Skeletal muscle satellite cell (primary cell): Measurements from ENCODE around the gene ABTB1.

Experiments
- H3K27me3 ChIP-seq: 2 replicates; pipeline ENCODE4 v1.7.0; 2013; ENCODE audit warnings: low read length; ENCODE audit not compliant: control insufficient read depth, insufficient read depth
- H3K36me3 ChIP-seq: 2 replicates; pipeline ENCODE4 v1.7.0; 2013; ENCODE audit warnings: mild to moderate bottlenecking, control low read depth, low read length; ENCODE audit not compliant: insufficient read depth
- H3K4me1 ChIP-seq: 2 replicates; pipeline ENCODE4 v1.7.0; 2013; ENCODE audit warnings: low read length; ENCODE audit not compliant: control insufficient read depth, insufficient read depth
- H3K4me2 ChIP-seq: 2 replicates; pipeline ENCODE4 v1.7.0; 2013; ENCODE audit warnings: mild to moderate bottlenecking, low read length
- H3K4me3 ChIP-seq: 2 replicates; pipeline ENCODE4 v1.7.0; 2013; ENCODE audit warnings: low read length
- H3K9ac ChIP-seq: 2 replicates; pipeline ENCODE4 v1.7.0; 2013; ENCODE audit warnings: mild to moderate bottlenecking, low read depth, low read length, moderate library complexity
- H3K9me3 ChIP-seq: replicated peaks from 2 replicates; pipeline ENCODE4 v1.7.0; 2013; ENCODE audit warnings: mild to moderate bottlenecking, control low read depth, low read length

The ABTB1 gene

DNA sequence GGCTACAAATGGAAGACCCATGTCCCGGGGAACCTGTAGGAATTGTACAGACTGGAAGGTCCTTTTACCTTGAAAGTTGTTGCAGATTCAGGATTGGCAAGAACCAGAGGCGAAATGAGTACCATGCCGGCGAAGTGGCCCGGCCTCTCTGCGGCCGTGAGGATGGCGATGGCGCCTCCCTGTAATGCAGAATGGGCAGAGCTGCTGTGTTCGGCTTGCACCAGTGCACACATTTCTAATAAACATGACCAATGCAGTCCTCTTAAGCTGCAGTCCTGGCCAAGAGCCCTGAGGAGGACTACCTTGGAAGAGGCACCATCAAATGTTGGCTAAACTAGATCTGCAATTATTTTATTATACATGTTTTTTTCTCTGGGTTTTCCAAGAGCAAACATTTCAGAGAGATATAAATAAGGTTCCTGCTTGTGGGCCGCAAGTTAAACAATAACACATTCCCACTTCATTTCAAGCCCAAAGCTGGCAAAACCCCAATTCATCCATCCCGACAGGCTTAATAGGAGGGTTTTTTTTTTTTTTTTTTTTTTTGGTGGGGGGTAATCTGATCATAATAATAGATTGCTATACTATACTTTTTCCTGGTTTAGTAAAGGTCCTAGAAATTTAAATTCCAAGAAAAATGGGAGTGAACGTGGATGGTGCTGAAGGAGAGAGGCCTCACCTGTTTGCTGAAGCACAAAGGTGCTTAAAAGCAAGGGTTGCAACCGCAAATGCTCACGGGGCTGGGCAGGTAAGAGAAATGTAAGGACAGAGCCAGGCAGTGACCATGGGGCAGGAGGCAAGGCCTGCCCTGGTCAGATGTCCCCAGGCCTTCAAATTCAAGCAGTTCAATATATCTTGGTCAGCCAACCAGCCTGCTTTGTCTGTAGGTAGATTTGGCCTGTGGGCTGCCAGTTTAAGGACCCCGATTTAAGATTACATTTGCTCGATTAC, 48.5 kb downstream of the ABTB1 start:
- H3K4me2 ChIP-seq: no peak overlapping the region
- H3K9me3 ChIP-seq: no peaks in the 10 kb centered on the region
- H3K4me3 ChIP-seq: no peak overlapping the region
- H3K36me3 ChIP-seq: peaks cover 44% of the 10 kb centered on the region
- H3K4me1 ChIP-seq: peaks cover 13% of the 10 kb centered on the region
- H3K27me3 ChIP-seq: no peaks in the 10 kb centered on the region
- H3K9ac ChIP-seq: no peak overlapping the region

DNA sequence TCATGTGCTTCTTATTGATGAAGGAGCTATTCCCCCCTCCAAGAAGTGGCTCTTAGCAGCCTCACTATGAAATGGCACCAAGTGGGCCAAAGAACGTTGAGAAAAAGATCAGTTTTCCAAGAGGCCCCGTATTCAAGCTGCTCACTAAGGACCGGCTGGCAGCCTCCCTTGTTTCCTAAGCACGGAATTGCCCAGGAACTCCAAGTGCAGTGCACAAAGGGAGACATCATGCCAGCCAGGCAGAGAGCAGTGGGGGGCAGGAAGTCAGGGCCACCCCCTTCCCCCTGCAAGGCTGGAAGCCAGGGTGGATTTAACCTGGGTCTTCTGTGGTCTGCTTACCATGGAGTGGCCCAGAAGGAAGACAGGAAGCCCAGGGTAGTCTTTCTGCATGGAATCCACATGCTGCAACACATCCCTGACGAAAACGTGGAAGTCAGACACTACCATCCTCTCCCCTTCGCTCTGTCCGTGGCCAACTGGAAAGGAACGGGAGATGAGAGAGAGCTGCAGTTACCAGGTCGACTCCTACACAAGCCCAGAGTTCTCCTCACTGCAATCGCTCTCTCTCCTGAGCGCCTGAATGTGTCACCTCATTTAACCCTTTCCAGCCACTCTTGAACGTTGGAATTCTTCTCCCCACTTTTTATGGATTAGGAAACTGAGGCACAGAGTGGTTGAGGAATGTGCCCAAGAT, 49.5 kb downstream of the ABTB1 start:
- Histone ChIP-seq H3K9me3 (no peaks in the 10 kb centered on the region), H3K36me3 (peaks cover 37% of the 10 kb centered on the region), H3K27me3 (no peaks in the 10 kb centered on the region), H3K9ac (no peak overlapping the region), H3K4me2 (no peak overlapping the region), H3K4me3 (no peak overlapping the region), H3K4me1 (peaks cover 13% of the 10 kb centered on the region)

- Histone ChIP-seq H3K36me3 (peaks cover 37% of the 10 kb centered on the region), H3K9ac (no peak overlapping the region), H3K9me3 (no peaks in the 10 kb centered on the region), H3K4me3 (no peak overlapping the region), H3K4me2 (peak overlapping the region; percentile 4), H3K4me1 (peaks cover 13% of the 10 kb centered on the region), H3K27me3 (no peaks in the 10 kb centered on the region)
These were observed 50.3 kb downstream of the ABTB1 start for GRCh38 chr3:127723011-127723567.

DNA sequence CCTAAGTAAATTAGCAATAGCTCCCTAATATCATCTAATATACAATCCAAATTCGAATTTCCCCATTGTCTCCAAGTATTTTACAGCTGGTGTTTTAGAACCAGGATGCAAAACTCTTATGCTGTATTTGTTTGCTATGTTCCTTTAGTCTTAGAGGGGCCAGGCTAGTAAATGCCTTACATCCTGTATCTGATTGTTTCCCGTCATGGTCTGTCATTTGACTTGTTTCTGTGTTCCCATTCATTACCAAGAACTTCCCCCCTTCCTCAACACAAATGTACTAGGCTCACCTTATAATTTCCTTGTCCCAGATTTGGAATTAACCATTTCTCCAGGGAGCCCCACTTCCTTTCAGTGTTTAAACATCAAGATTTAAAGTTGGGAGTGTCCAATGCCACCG, 54.1 kb downstream of the ABTB1 start:
- H3K9ac ChIP-seq: no peak overlapping the region

GRCh38 chr3:127728417-127729015, 55.8 kb downstream of the ABTB1 start:
- H3K4me3 ChIP-seq: no peak overlapping the region
- peaks cover 12% of the 10 kb centered on the region for H3K36me3 ChIP-seq
- H3K4me2 ChIP-seq: no peak overlapping the region
- no peaks in the 10 kb centered on the region for H3K9me3 ChIP-seq
- peaks cover under 1% of the 10 kb centered on the region for H3K4me1 ChIP-seq
- no peaks in the 10 kb centered on the region for H3K27me3 ChIP-seq
- no peak overlapping the region for H3K9ac ChIP-seq

More for the DNA sequence above, 54.1 kb downstream of the ABTB1 start:
- Histone ChIP-seq H3K9me3 (no peaks in the 10 kb centered on the region), H3K4me1 (peaks cover 13% of the 10 kb centered on the region), H3K36me3 (peaks cover 17% of the 10 kb centered on the region), H3K4me2 (no peak overlapping the region), H3K27me3 (no peaks in the 10 kb centered on the region), H3K4me3 (no peak overlapping the region)

DNA sequence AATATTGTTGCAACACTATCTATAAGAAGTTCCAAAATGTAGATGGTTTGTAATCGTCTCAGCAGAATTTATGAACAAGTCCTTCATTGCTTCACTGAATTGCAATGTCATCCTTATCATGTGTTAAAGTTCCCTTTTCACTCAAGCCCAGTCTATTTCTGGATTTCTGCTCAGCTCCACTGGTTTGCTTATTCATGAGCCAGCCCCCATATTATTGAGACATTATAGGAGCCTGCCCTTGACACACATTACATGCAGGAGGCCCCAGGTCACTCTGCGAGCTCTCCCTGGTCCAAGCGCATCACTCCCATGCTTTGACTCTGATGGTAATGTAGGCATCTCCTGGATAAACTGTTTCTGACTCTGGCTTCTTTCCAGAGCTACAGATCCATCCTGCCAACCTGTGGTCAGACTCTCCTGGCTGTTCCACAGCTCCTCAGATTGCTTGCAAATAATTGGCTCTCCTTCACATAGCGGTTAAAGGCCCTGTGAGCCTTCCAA, 56.9 kb downstream of the ABTB1 start:
- H3K9ac ChIP-seq: no peak overlapping the region
- H3K4me2 ChIP-seq: no peak overlapping the region
- H3K4me3 ChIP-seq: no peak overlapping the region
- H3K27me3 ChIP-seq: no peaks in the 10 kb centered on the region
- no peaks in the 10 kb centered on the region for H3K9me3 ChIP-seq
- peaks cover 2% of the 10 kb centered on the region for H3K36me3 ChIP-seq
- H3K4me1 ChIP-seq: peaks cover 10% of the 10 kb centered on the region

DNA sequence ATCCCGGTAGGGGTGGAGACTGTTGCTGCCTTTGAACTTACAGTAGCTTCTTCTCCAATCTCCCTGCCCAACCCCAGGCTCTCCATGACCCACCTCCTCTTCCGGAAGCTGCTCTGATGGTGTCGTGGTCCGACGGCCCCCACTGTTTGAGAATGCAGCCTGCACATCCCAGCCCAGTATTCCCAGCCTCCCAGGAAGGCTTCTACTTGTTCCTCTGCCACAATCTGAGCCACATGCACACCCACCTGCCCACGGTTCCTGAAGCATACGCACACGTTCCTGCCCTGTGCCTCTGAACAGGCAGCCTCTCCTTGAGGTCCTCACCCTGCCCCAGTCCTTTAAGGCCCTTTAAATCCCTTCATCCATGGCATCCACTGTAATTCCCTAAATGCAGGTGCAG, 57.4 kb downstream of the ABTB1 start:
- no peak overlapping the region for H3K4me2 ChIP-seq
- no peak overlapping the region for H3K9ac ChIP-seq
- H3K4me1 ChIP-seq: peaks cover 15% of the 10 kb centered on the region
- no peaks in the 10 kb centered on the region for H3K27me3 ChIP-seq
- no peak overlapping the region for H3K4me3 ChIP-seq
- no peaks in the 10 kb centered on the region for H3K36me3 ChIP-seq
- no peaks in the 10 kb centered on the region for H3K9me3 ChIP-seq
